Measurements from ENCODE around the gene UBTD1. TPM values are rescaled to one million over a fixed set of nuclear protein-coding genes. Genes with fewer than 3 reads are reported as not detected.

UBTD1 gene, protein sequence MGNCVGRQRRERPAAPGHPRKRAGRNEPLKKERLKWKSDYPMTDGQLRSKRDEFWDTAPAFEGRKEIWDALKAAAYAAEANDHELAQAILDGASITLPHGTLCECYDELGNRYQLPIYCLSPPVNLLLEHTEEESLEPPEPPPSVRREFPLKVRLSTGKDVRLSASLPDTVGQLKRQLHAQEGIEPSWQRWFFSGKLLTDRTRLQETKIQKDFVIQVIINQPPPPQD
- total RNA-seq: 0.91 and 1.0 TPM in 2 replicates

DNA sequence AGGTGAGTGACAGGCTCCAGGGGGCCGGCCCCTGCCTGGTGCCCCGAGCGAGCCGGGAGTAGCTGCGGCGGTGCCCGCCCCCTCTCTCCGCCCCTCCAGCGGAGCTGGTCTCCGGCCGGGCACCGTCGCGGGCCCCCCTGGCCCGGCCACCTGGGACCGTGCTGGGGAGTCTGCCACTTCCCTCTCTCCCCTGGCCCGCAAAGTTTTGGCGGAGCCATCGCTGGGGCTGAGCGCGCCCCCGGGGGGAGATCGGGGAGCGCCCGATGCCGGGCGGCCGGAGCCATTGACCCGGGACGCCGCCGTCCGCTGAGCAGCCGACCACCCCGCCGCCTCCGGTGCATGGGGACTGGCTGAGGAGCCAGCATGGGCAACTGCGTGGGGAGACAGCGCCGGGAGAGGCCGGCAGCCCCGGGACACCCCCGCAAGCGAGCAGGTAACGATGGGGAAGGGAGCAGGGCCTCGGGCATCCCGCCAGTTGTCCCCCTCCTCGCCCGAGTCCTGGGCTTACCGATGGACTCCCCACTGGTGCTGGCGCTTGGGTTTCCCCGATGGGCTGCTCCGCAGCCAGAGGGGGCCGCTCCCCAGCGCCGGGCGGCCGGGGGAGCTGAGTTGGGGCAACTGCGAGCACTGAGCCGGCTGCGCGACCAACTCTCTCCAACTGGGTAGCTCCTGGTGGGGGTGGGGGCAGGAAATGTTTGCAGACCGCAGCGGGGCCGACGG lies at the start of gene UBTD1:
Gene UBTD1, plus strand, starts transcription at position 84 of the 720 bp plus-strand sequence. Its CDS starts 280 bp downstream, at position 364.
- Mint-ChIP-seq H3K27ac (peak within 1 kb of the TSS; percentile 96), H3K4me3 (peak within 1 kb of the TSS; percentile 96), H3K36me3 (ENCODE audit: low read depth) (peaks cover 4% of the 10 kb centered on the region), H3K9me3 (no peaks in the 10 kb centered on the region), H3K27me3 (peaks cover 33% of the 10 kb centered on the region), H3K4me1 (peaks cover 35% of the 10 kb centered on the region)
- DNase-seq: no peak
- ChIA-PET CTCF (no interaction called here), POLR2A (interaction anchor here (0.5 to 1.4 kb wide), 3 partner anchors 165 to 1369 kb away, joined by 3 to 4 read pairs (median 3); partner anchors contain the start of genes FRAT2, ZFYVE27 and ZNF518A)
- no peak for ATAC-seq (ENCODE audit: low read depth)
- intact Hi-C loops (cut with micrococcal nuclease): loop anchor here (1.0 to 10.0 kb wide), 13 partner anchors 37 to 1842 kb away; partner anchors contain the start of genes ALDH18A1, ARHGAP19, AVPI1 and EXOSC1
- no peak for TF ChIP-seq CTCF (IDR thresholded peaks at IDR 0.05)

DNA sequence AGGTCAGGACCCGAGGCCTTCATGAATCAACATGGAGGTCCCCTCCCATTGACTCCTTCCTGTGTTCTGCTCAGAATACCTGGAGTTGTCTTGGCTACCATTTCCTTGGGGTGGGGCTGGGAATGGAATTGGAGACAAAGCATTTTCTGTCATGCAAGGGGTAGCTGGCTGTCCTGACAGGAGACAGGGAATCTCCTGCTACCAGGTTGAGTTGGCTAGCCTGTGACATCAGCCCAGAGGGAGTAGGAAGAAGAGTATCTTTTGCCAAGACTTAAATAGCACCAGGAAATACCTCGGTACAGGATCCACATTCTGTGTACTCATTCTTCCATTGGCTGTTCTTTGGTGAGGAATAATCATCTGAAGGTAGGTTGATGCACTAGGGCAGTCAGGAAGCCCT lies 47.9 kb upstream of the UBTD1 start:
- intact Hi-C loops (cut with micrococcal nuclease): no loop called here
- H3K9me3 Mint-ChIP-seq: no peaks in the 10 kb centered on the region
- CTCF ChIA-PET: no interaction called here
- no peak overlapping the region for H3K4me3 Mint-ChIP-seq
- peaks cover 23% of the 10 kb centered on the region for H3K4me1 Mint-ChIP-seq
- ATAC-seq (ENCODE audit: low read depth) (no peak), DNase-seq (no peak)
- H3K36me3 Mint-ChIP-seq (ENCODE audit: low read depth): peaks cover 52% of the 10 kb centered on the region
- no peak for TF ChIP-seq CTCF (IDR thresholded peaks at IDR 0.05)
- H3K27ac Mint-ChIP-seq: no peak overlapping the region
- POLR2A ChIA-PET: no interaction called here
- no peaks in the 10 kb centered on the region for H3K27me3 Mint-ChIP-seq

DNA sequence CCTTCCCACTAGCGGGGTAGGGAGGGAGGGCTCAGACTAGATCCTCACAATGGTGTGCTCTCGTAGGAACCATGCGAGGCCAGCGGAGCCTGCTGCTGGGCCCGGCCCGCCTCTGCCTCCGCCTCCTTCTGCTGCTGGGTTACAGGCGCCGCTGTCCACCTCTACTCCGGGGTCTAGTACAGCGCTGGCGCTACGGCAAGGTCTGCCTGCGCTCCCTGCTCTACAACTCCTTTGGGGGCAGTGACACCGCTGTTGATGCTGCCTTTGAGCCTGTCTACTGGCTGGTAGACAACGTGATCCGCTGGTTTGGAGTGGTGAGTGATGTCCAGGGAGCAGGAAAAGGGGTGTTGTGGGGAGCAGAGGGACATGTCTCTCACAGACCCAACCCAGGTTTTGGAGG lies 47.1 kb upstream of the UBTD1 start:
- Mint-ChIP-seq H3K27me3 (no peaks in the 10 kb centered on the region), H3K36me3 (ENCODE audit: low read depth) (peaks cover 52% of the 10 kb centered on the region), H3K4me3 (no peak overlapping the region), H3K27ac (no peak overlapping the region), H3K4me1 (peaks cover 17% of the 10 kb centered on the region), H3K9me3 (no peaks in the 10 kb centered on the region)
- no peak for TF ChIP-seq CTCF (IDR thresholded peaks at IDR 0.05)
- CTCF ChIA-PET: no interaction called here
- ATAC-seq (ENCODE audit: low read depth) (no peak), DNase-seq (no peak)
- intact Hi-C loops (cut with micrococcal nuclease): no loop called here
- POLR2A ChIA-PET: no interaction called here

GRCh38 chr10:97452352-97452751 lies 46.4 kb upstream of the UBTD1 start:
- Mint-ChIP-seq H3K27ac (no peak overlapping the region), H3K9me3 (no peaks in the 10 kb centered on the region), H3K36me3 (ENCODE audit: low read depth) (peaks cover 59% of the 10 kb centered on the region), H3K27me3 (no peaks in the 10 kb centered on the region), H3K4me1 (peaks cover 10% of the 10 kb centered on the region), H3K4me3 (no peak overlapping the region)
- TF ChIP-seq CTCF (IDR thresholded peaks at IDR 0.05): no peak
- intact Hi-C loops (cut with micrococcal nuclease): no loop called here
- no peak for DNase-seq
- no peak for ATAC-seq (ENCODE audit: low read depth)
- ChIA-PET CTCF (no interaction called here), POLR2A (interaction anchor here (0.6 kb wide), 1 partner anchor 195 kb away, joined by 5 read pairs; no protein-coding TSS in a partner anchor)

DNA sequence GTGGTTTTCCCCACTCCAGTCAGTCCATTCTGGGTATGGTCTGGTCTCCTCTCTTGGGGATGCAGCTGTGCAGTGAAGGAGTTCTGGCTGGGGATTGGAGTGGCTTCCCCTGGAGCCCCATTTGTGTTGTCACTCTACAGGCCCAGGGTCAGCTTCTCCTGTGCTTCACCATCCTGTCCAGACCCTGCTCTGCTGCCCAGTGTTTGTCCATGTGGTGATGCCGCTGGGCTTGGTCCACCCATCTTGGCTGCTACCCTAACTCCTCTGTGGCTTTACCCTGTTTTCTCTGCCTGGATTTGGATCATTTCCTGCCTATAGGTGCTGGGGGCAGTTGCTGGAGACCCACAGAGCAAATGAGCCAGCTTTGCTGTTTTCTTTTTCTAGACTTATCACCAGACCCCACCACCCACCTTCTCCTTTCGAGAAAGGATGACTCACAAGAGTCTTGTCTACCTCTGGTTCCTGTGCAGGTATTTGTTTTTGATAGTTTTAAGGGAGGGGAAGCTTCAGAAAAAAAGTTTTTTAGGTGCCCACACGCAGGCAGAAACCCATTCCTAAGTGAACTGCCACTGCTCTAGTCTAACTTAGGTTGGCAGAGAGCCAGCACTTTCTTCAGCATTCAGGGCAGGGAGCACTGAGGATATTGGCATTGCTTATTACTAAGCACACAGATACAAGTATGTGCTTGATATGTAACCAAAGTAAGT lies 44.2 kb upstream of the UBTD1 start:
- Mint-ChIP-seq H3K4me3 (no peak overlapping the region), H3K27me3 (no peaks in the 10 kb centered on the region), H3K27ac (no peak overlapping the region), H3K36me3 (ENCODE audit: low read depth) (peaks cover 77% of the 10 kb centered on the region), H3K4me1 (peaks cover 1% of the 10 kb centered on the region), H3K9me3 (no peaks in the 10 kb centered on the region)
- no peak for DNase-seq
- ChIA-PET POLR2A (no interaction called here), CTCF (no interaction called here)
- ATAC-seq (ENCODE audit: low read depth): no peak
- intact Hi-C loops (cut with micrococcal nuclease): no loop called here
- no peak for TF ChIP-seq CTCF (IDR thresholded peaks at IDR 0.05)

Data from activated B cell treated with CpG ODN at 0.5 μM for 24 hours (primary cell).